GM12875 (cell line): ENCODE data around the gene ANTXRL.
"Not testable (repeated sequence)": the region's sequence is repeated elsewhere in the genome, so short reads cannot be mapped to it uniquely, and the experiment has no call there.

Experiments
- H3K4me3 ChIP-seq: one replicate; pipeline ENCODE4 v1.5.1; 2011; ENCODE audit warnings: low read depth, low read length, control low read depth
- CTCF ChIP-seq: IDR thresholded peaks from 2 replicates; pipeline ENCODE4 v1.5.1; 2011; ENCODE audit warnings: low read depth, mild to moderate bottlenecking, control low read depth, inconsistent platforms, low read length, moderate library complexity, borderline replicate concordance; ENCODE audit not compliant: insufficient read depth

Gene ANTXRL

GRCh38 chr10:46247181-46247475, 39.7 kb upstream of the ANTXRL start:
- TF ChIP-seq CTCF, result no peak
- no peak overlapping the region for H3K4me3 ChIP-seq

- no peak overlapping the region for H3K4me3 ChIP-seq
- TF ChIP-seq CTCF, result no peak
Measured at GRCh38 chr10:46247808-46248569, 38.8 kb upstream of the ANTXRL start.

- no peak overlapping the region for H3K4me3 ChIP-seq
- TF ChIP-seq CTCF, result no peak
Measured at GRCh38 chr10:46248651-46249146, 38.1 kb upstream of the ANTXRL start.

GRCh38 chr10:46249617-46250344, 37.0 kb upstream of the ANTXRL start:
- H3K4me3 ChIP-seq, result not testable (repeated sequence)

- TF ChIP-seq CTCF, result no peak
- no peak overlapping the region for H3K4me3 ChIP-seq
Measured at GRCh38 chr10:46250481-46250880, 36.3 kb upstream of the ANTXRL start.

GRCh38 chr10:46250898-46251856, 35.6 kb upstream of the ANTXRL start:
- no peak for TF ChIP-seq CTCF

More at GRCh38 chr10:46250898-46251856, 35.6 kb upstream of the ANTXRL start:
- no peak overlapping the region for H3K4me3 ChIP-seq
